Stimulated activated naive CD8-positive, alpha-beta T cell treated with anti-CD3 and anti-CD28 coated beads, Interleukin-15, amount 100 ng/mL, for 72 hours (primary cell): ENCODE results near the gene SALL3.

ENCODE experiments used
- ATAC-seq: fragments of 150-1000 bp; cut with Tn5 transposase; 2 replicates; pipeline ENCODE4 v1.10.0; 2021; ENCODE audit warnings: mild to moderate bottlenecking, moderate library complexity
- DNase-seq, 2 donors: peaks; one replicate each; pipeline ENCODE4 v3.0.0; 2021 to 2022
- H3K27ac Mint-ChIP-seq, 2 donors: one replicate each; pipeline ENCODE4 v1.8.0; 2022; ENCODE audit warnings: mild to moderate bottlenecking in 2 of 2, mixed read lengths in 2 of 2, moderate library complexity in 2 of 2
- H3K27me3 Mint-ChIP-seq: one replicate; pipeline ENCODE4 v1.8.0; 2022; ENCODE audit warnings: mixed read lengths
- H3K4me1 Mint-ChIP-seq: one replicate; pipeline ENCODE4 v1.8.0; 2022; ENCODE audit warnings: mild to moderate bottlenecking, mixed read lengths
- H3K4me3 Mint-ChIP-seq, 2 donors: one replicate each; pipeline ENCODE4 v1.8.0; 2022; ENCODE audit warnings: mild to moderate bottlenecking in 2 of 2, mixed read lengths in 2 of 2, moderate library complexity in 1 of 2
- H3K9me3 Mint-ChIP-seq, 2 donors: one replicate each; pipeline ENCODE4 v1.8.0; 2022; ENCODE audit warnings: mixed read lengths in 2 of 2

SALL3 gene

DNA sequence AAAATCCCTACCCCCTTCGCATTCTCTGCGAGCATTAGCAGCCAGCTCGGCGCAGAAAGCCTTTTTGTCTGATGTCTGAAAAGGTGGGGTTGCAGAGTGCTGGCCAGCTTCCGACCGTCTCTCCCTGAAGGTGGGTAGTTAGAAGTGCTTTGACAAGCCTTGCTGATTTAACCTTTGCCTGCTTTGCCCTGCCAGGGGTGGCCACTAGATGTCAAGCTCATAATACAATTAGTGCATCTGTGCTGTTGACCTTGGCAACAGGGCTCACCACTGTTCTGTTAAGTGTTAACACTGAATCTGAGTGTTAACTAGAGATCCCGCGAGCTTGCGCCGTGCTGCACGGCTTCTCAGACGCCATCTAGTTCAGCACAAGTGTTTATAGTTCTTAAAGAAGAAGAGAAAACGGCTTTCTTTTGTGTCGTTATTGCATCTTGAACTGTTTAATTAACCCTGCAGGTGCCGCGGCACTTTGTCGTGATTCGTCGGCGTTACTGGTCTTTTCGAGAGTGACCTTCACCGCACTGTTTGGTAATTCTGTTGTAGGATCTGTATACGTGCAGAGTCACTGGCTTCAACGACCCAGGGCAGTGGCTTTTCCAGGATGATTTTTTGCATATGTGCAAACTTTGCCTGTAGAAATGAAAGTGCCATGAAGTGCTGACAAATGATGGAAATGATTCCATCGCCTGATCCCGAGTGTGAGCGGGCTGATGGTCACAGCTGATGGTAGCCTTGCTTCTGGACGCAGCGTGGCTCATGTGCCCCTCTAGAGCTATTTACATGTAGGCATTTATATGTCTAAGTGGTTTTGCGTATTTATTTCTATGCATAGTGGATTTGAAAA lies 5.5 kb downstream of the SALL3 start:
- Mint-ChIP-seq H3K27ac (no peak overlapping the region), H3K4me3 (peak overlapping the region; percentile 34 to 37), H3K9me3 (no peaks in the 10 kb centered on the region), H3K4me1 (peaks cover 7% of the 10 kb centered on the region), H3K27me3 (peaks cover 64% of the 10 kb centered on the region)
- DNase-seq (peak in 1 of 2 donors; percentile 42), ATAC-seq (peak; percentile 88)

- Mint-ChIP-seq H3K4me1 (peaks cover 7% of the 10 kb centered on the region), H3K27ac (peak overlapping the region in 1 of 2 donors; percentile 40), H3K27me3 (peaks cover 67% of the 10 kb centered on the region), H3K9me3 (no peaks in the 10 kb centered on the region), H3K4me3 (peak overlapping the region in 1 of 2 donors; percentile 29)
- peak; percentile 60 for ATAC-seq
- DNase-seq, result no peak
Observed at GRCh38 chr18:78986018-78986481, 6.4 kb downstream of the SALL3 start.

GRCh38 chr18:78991446-78991845 lies 11.8 kb downstream of the SALL3 start:
- H3K4me3 Mint-ChIP-seq, result no peak overlapping the region
- H3K4me1 Mint-ChIP-seq, result no peaks in the 10 kb centered on the region
- ATAC-seq, result no peak
- H3K9me3 Mint-ChIP-seq, result no peaks in the 10 kb centered on the region
- H3K27me3 Mint-ChIP-seq, result peaks cover 19% of the 10 kb centered on the region
- H3K27ac Mint-ChIP-seq, result no peak overlapping the region
- DNase-seq, result no peak

- Mint-ChIP-seq H3K27ac (no peak overlapping the region), H3K9me3 (no peaks in the 10 kb centered on the region), H3K4me1 (no peaks in the 10 kb centered on the region), H3K4me3 (no peak overlapping the region), H3K27me3 (peaks cover 15% of the 10 kb centered on the region)
- DNase-seq, result no peak
- ATAC-seq, result peak; percentile 72
Observed at GRCh38 chr18:78992041-78993011, 12.7 kb downstream of the SALL3 start.

GRCh38 chr18:78993014-78993926 lies 13.7 kb downstream of the SALL3 start:
- H3K9me3 Mint-ChIP-seq, result no peaks in the 10 kb centered on the region
- DNase-seq (no peak), ATAC-seq (no peak)
- H3K27ac Mint-ChIP-seq, result no peak overlapping the region
- no peak overlapping the region for H3K4me3 Mint-ChIP-seq
- peaks cover 10% of the 10 kb centered on the region for H3K27me3 Mint-ChIP-seq
- H3K4me1 Mint-ChIP-seq, result no peaks in the 10 kb centered on the region

DNA sequence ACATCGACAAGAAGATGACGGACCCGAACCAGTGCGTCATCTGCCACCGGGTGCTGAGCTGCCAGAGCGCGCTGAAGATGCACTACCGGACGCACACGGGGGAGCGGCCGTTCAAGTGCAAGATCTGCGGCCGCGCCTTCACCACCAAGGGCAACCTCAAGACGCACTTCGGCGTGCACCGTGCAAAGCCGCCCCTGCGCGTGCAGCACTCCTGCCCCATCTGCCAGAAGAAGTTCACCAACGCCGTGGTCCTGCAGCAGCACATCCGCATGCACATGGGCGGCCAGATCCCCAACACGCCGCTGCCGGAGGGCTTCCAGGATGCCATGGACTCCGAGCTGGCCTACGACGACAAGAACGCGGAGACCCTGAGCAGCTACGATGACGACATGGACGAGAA lies 14.4 kb downstream of the SALL3 start:
- DNase-seq (no peak), ATAC-seq (no peak)
- H3K27me3 Mint-ChIP-seq, result peaks cover 10% of the 10 kb centered on the region
- H3K27ac Mint-ChIP-seq, result no peak overlapping the region
- no peak overlapping the region for H3K4me3 Mint-ChIP-seq
- H3K9me3 Mint-ChIP-seq, result no peaks in the 10 kb centered on the region
- no peaks in the 10 kb centered on the region for H3K4me1 Mint-ChIP-seq

- ATAC-seq (no peak), DNase-seq (no peak)
- Mint-ChIP-seq H3K27me3 (peaks cover 10% of the 10 kb centered on the region), H3K9me3 (no peaks in the 10 kb centered on the region), H3K4me1 (no peaks in the 10 kb centered on the region), H3K27ac (no peak overlapping the region), H3K4me3 (no peak overlapping the region)
Observed at GRCh38 chr18:78994531-78994930, 14.9 kb downstream of the SALL3 start.

DNA sequence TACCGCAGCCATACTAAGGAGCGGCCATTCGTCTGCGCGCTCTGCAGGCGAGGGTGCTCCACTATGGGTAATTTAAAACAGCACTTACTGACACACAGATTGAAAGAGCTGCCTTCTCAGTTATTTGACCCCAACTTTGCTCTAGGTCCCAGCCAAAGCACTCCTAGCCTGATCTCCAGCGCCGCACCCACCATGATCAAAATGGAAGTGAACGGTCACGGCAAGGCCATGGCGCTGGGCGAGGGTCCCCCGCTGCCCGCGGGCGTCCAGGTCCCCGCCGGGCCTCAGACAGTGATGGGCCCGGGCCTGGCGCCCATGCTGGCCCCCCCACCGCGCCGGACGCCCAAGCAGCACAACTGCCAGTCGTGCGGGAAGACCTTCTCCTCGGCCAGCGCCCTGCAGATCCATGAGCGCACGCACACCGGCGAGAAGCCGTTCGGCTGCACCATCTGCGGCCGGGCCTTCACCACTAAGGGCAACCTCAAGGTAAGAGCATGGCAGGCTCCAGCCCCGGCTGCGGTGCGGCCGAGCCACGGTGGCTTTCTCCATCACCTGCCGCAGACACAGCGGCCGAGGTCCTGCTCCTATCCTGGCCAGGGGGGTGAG lies 15.5 kb downstream of the SALL3 start:
- Mint-ChIP-seq H3K9me3 (no peaks in the 10 kb centered on the region), H3K27me3 (peaks cover 7% of the 10 kb centered on the region), H3K27ac (no peak overlapping the region), H3K4me1 (no peaks in the 10 kb centered on the region), H3K4me3 (no peak overlapping the region)
- peak; percentile 55 for ATAC-seq
- DNase-seq, result no peak

DNA sequence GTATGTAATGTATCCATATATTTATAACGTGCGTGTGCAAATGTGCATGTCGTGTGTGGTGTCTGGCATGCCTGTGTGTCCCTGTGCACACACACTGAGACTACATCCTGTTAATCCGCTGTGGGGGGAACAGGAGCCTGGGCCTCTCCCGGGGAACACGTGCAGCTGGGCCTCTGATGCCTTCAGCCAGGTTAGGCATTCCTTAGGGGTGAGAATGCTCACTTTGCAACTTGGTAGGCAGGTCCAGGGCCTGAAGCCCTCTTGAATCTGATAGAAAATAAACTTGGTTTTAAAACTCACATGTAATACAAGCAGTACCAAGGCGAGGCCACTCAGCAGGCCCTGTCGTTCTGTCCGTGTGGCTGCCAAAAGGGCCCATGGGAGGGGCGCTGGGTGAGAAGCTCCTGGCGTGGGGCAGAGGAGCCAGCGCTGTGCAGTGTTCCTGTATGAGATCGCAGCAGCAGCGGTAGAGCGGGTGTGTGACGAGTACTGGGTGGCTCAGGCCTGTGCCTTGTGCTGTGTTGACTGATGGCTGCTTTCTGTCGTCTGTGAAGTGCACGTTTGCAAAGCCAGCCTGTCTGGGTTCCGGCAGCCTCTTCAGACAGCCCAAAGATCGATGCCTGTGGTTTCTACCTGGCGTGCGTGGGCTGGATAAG lies 16.2 kb downstream of the SALL3 start:
- no peak overlapping the region for H3K4me3 Mint-ChIP-seq
- no peaks in the 10 kb centered on the region for H3K9me3 Mint-ChIP-seq
- peaks cover 2% of the 10 kb centered on the region for H3K27me3 Mint-ChIP-seq
- H3K4me1 Mint-ChIP-seq, result no peaks in the 10 kb centered on the region
- H3K27ac Mint-ChIP-seq, result no peak overlapping the region
- DNase-seq (no peak), ATAC-seq (no peak)

GRCh38 chr18:78996741-78997490 lies 17.3 kb downstream of the SALL3 start:
- no peak for ATAC-seq
- DNase-seq, result no peak
- no peak overlapping the region for H3K27ac Mint-ChIP-seq
- H3K9me3 Mint-ChIP-seq, result no peaks in the 10 kb centered on the region
- H3K4me3 Mint-ChIP-seq, result no peak overlapping the region
- H3K4me1 Mint-ChIP-seq, result no peaks in the 10 kb centered on the region
- H3K27me3 Mint-ChIP-seq, result peaks cover 7% of the 10 kb centered on the region

DNA sequence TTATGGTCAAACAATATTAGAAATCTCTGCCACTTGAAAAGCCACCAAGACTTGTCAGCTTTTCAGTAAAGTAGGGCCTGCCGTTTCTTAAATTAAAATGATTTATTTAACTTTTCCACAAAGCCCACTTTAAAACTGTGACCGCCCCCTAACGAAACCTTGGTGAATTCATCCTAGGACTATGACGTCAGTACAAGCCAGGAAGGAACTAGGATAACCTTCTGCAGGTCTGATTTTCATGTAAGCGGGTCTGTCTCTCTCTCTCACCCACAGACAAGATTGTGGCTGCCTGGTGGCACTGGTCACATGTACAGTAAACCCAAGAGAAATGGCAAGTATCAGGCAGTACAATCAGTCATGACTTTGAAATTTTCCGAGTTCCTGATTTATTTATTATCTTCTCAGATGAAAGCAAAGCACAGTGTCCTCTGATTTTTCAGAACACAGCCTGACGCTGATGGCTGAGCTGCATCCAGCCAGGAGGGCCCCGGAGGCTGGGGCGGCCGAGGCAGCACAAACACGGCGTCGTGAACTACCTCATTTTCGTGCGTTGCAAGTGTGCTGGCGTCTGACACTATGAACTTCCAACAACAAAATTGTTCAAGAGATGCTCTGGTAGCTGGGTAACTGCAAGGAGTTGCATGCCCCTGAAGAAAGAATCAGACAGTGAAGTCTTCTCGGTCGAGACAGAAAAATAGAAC lies 18.9 kb downstream of the SALL3 start:
- H3K27ac Mint-ChIP-seq, result no peak overlapping the region
- H3K27me3 Mint-ChIP-seq, result peaks cover 8% of the 10 kb centered on the region
- H3K4me1 Mint-ChIP-seq, result no peaks in the 10 kb centered on the region
- no peak overlapping the region for H3K4me3 Mint-ChIP-seq
- no peak for ATAC-seq
- DNase-seq, result no peak
- no peaks in the 10 kb centered on the region for H3K9me3 Mint-ChIP-seq

DNA sequence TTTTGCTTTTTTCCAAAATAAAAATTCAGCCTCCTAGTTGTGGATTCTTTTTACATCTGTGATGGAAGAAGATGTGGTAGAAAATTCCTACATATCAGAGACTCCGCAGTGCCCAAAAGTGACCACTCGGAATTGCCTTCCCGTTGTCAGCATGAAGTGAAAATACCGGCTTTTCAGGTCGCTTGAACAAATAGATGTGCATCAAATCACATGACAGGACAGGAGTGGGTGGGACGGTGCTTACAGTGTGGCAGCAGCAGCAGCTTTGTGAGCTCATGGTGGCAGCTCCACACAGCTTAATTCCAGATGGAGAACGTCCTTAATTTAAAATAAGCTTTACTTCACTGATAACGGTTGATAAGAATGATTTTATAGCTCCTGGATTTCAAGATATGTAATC lies 20.3 kb downstream of the SALL3 start:
- no peak for DNase-seq
- no peaks in the 10 kb centered on the region for H3K4me1 Mint-ChIP-seq
- no peaks in the 10 kb centered on the region for H3K9me3 Mint-ChIP-seq
- no peak overlapping the region for H3K4me3 Mint-ChIP-seq
- H3K27me3 Mint-ChIP-seq, result peaks cover 13% of the 10 kb centered on the region
- no peak overlapping the region for H3K27ac Mint-ChIP-seq
- ATAC-seq, result no peak

DNA sequence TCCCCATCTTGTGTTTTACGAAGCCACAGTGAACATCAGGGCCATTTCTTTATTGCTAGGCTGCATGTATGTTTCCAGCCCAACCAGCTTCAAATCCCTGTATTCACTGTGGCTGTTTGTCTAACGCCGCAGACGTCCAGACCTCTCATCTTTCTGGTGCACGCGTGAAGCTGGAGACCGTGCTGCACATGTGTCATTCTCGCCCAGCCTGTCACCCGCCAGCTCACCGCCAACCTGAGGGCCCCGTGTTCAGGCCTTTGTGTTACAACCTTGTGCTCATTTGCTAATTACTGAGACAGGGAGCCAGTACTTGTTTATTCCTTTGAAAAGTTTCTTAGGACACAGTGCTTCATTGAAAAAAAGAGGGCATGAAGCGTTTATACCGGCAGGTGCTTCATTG lies 21.4 kb downstream of the SALL3 start:
- H3K27ac Mint-ChIP-seq, result no peak overlapping the region
- H3K4me3 Mint-ChIP-seq, result no peak overlapping the region
- ATAC-seq (no peak), DNase-seq (no peak)
- H3K27me3 Mint-ChIP-seq, result peaks cover 13% of the 10 kb centered on the region
- no peaks in the 10 kb centered on the region for H3K4me1 Mint-ChIP-seq
- no peaks in the 10 kb centered on the region for H3K9me3 Mint-ChIP-seq
